GM12801 (cell line): ENCODE measurements around the gene AGPAT4.

Experiments
- CTCF ChIP-seq: IDR thresholded peaks from one replicate; pipeline ENCODE4 v1.5.1; 2011; ENCODE audit warnings: control low read depth; ENCODE audit not compliant: insufficient read length; ENCODE audit errors: extremely low read depth

Gene AGPAT4

GRCh38 chr6:161274488-161274858, 612 bp upstream of the AGPAT4 start:
- TF ChIP-seq CTCF: no peak

- TF ChIP-seq CTCF: no peak
These were observed 548 bp downstream of the AGPAT4 start for GRCh38 chr6:161273274-161273751.

DNA sequence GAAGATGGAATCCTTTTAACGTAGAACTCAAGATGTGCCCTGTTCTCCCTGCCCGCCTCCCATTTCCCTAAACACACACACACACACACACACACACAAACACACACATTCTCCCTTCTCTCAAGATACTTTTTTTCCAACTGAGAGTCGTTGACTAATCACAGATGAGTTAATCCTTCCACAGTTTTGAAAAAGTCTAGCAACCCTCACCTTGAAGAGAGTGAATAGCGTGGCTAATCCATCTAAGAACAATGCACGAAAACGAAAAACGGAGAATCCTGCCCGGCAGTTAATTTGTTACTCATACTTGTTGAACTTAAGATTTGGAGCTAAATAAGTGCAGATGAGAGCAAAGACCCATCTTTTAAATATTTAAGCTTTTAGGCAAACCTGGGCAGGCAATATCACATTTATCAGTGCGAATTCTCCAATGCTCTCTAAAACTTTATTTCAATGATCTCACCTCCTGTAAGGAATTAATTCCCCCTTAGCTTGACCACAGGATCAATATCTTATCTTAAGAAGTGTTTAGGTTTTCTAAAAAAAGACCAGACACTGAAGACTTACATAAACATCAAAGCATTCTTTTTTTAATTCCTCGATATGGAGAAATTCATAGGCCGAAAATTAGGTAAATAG, 1.1 kb downstream of the AGPAT4 start:
- TF ChIP-seq CTCF: no peak

DNA sequence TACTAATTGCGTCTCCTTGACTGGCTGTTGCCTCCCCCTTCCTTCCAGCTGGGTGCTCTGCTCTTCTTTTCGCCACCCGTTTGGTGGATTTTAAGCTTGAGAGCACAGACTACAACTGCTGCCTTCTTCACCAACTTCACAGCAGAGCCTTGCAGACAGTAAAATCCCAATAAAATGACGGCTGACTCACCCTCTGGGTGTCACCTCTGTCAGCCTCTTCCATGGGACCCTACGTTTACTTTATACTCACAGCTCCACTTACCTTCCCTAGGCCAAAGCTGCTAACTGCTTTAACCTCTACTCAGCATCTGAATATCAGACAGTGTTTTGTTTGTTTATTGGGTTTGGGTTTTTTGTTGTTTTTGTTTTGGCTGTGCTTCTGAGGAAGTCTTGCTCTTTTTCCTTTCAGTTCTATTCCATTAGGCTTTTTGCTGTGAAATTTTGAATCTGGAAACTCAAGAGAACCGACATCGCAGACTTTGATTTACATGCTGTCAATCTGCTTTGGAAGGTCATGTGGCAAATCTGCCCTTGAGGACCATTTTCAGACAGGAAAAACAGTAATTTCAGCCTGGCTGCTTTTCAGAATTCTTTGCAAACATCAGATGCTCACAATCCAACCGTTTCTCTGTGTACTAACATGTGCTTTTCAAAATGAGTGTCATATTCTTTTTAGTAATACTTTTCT, 2.4 kb downstream of the AGPAT4 start:
- no peak for TF ChIP-seq CTCF

DNA sequence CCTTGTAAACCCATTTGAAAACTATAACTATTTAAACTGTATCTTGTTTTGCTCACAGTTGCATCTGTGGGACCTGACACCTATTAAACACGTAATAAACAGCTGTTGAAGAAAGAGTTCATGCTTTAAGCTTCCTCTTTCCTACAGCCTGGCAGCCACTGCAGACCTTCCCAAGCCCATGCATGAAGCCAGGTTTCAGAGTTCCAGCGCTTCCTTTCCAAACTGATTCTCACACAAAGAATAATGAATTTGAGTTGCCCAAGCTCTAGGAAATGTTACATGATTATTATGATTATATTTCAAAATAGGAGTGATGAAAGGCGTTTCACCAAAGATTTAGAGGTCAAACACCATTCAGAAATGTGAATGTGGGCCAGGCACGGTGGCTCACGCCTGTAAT, 3.7 kb downstream of the AGPAT4 start:
- no peak for TF ChIP-seq CTCF

GRCh38 chr6:161269310-161269709, 4.6 kb downstream of the AGPAT4 start:
- TF ChIP-seq CTCF: no peak

- no peak for TF ChIP-seq CTCF
These were observed 5.2 kb downstream of the AGPAT4 start for GRCh38 chr6:161268531-161269210.
